Fibroblast of skin of right biceps (primary cell): Measurements from ENCODE around the gene PTPRD.
A peak's percentile ranks its signal among the peaks of the same experiment; 100 is the strongest.
"Not testable (repeated sequence)": the region's sequence is repeated elsewhere in the genome, so short reads cannot be mapped to it uniquely, and the experiment has no call there.

Experiments used
- DNase-seq: peaks from one replicate; pipeline ENCODE4 v3.0.0-alpha.2; 2013

PTPRD gene

DNA sequence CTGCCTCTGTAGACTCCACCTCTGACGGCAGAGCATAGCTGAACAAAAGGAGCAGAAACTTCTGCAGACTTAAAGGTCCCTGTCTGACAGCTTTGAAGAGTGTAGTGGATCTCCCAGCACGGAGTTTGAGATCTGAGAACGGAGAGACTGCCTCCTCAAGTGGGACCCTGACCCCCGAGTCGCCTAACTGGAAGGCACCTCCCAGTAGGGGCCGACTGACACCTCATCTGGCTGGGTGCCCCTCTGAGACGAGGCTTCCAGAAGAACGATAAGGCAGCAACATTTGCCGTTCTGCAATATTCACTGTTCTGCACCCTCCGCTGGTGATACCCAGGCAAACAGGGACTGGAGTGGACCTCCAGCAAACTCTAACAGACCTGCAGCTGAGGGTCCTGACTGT is 1186.3 kb downstream of the PTPRD start:
- DNase-seq = not testable (repeated sequence)

- no peak for DNase-seq
Observed at GRCh38 chr9:9412241-9412640, 1200.6 kb downstream of the PTPRD start.

GRCh38 chr9:9410736-9411135 is 1202.1 kb downstream of the PTPRD start:
- DNase-seq = no peak

- no peak for DNase-seq
Observed at GRCh38 chr9:9399982-9400381, 1212.8 kb downstream of the PTPRD start.

DNA sequence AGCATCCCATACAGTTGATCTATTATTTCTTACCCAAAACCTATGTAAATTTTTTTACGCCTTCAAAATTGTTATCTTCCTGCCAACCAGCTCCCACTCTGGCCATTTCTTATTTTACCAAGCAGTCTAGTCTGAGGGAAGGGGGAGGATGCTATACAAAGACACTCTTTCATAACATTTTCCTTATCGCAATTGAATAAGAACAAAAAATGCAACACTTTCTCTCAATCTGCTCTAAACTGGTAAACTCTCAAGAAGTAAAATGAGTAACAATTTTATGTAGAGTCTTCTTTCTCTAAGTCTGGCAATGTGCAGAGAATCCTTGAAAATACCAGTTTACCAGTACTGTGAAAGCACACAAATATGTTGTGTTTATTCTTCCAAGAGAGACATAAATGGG is 1216.3 kb downstream of the PTPRD start:
- no peak for DNase-seq

DNA sequence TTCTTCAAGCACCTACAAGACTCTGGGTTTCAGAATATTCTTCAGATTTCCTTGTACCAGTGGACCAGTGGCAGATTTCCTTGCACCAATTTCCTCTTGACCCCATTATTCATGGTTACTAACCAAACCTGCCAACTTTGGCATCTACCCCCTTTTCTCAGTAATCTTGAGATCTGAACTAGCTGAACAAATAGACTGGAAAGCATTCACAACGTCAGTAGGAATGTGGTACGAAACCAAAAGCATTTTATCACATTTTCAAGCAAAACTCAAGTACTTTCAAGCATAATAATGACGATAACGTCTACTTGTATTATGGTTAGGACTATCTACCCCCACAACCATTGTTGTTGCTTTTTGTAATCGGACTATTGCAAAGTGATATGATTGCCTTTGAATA is 1217.3 kb downstream of the PTPRD start:
- DNase-seq = no peak

DNA sequence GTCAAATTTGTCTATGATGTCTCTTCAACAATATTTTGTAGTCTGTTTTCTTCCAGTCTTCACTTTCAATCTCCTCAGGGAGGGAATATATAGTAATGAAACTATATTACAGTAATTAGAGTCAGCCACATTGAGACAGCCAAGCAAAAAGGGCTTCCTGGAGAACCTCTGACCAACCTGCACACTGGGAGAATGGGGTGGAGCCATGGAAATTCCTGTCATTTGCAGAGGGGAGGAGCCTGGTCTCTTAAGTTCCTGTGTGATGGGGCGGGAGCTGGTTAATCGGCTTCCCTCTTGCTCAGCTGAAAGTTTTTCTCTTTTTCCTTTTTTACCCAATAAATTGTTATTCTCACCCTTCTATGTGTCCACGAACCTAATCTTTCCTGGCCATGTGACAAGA is 1220.0 kb downstream of the PTPRD start:
- no peak for DNase-seq

- DNase-seq = no peak
Observed at GRCh38 chr9:9389904-9390303, 1222.9 kb downstream of the PTPRD start.

DNA sequence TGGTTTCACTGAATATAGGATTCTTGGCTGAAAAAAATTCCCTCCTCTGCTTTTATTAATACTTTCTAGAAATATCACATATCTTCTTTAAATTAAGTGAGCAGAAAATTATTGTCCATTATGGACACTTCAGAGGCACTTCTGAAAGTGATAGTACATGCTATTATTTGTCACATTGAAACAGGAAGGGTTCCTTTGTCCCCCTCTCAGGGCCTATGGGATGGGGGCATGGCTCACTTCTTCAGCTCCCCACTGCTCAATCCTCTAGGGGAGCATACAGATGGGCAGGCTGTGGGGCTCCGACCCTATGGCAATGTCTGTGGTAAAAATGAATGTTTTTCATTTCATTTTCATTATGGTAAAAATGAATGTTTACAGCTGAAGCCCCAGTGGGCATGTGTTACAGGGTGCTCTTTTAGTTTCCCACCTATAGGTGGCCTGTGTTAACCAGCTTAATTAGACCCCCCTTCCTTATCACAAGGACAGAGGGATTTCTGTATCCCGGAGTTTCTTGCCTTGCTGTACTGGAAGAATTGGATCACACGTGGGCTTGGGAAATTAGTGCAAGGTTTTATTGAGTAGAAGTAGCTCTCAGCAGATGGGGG is 1225.2 kb downstream of the PTPRD start:
- no peak for DNase-seq

DNA sequence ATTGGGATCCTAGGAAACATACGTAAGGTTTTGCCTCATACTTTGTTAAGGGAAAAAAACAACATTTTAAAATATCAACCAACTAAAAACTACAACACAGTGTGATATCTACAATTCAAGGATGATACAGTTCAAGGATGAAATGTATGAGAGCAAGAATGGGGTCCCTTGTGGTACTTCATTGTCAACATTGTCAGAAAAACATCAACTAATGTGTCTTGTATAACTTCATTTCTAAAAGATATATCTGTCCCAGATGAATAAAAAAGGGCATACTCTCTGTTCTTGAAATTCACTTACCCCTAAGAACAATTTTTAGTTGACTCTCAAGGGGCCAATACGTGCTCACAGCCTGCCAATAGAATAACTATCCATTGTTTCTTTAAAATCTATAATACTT is 1250.5 kb downstream of the PTPRD start:
- DNase-seq = no peak

GRCh38 chr9:9352877-9353481 is 1259.8 kb downstream of the PTPRD start:
- DNase-seq = peak; percentile 6

- DNase-seq = no peak
Observed at GRCh38 chr9:9341203-9341602, 1271.6 kb downstream of the PTPRD start.

DNA sequence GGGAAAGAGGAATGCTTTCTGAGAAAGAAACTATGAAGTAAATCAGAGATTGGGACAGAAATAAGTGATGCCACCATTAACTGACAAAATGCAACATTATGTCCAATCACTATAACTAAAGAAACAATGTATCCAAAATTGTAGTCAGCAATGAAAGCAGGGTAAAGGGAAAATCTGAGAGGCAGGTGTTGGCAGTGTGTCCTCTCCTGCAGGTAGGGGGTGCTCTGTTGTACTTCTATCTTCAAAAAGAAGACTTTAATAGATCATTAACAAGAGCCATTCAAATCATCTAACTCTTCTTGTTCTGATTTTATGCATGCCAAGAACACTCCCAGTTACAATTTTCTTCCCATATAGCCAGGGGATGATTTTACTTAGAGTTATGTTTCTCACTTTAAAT is 1275.7 kb downstream of the PTPRD start:
- DNase-seq = no peak

DNA sequence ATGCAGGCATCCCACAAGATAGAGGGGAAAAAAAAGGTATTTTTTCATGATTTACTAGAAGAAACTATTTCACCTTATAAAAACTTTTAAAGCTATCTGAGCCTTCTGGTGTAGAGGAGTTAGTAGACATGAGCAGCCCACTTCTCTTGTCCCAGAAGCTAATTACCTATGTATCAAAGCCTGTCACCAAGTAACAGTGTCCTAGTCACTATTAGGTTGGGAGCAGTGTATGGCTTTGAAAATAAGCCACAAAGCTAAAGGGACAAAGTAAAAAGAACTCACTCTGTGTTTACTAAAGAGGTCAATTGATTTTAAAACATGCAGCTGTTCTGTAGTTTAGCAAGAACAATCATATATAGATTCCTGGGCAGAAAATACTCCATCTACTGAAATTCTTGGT is 1286.1 kb downstream of the PTPRD start:
- no peak for DNase-seq

DNA sequence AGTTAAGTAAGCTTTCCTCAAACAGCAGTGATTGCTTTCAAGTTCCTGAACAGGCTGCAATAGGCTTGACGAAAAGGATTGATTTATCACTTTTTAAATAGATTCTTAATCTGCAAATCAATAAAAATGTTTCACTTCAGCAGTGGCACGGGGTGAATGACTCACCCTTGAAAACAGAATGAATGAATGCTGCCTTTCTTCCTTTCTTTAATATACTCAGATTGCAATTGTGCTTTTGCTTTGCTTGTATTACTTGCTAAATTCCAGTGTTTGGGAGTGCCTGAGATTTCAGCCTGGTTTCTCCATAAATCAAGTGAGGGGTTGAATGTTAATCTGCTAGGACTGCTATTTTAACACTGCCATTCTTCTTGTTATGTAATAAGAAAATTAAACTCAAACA is 1293.8 kb downstream of the PTPRD start:
- DNase-seq = no peak

GRCh38 chr9:9310743-9311142 is 1302.1 kb downstream of the PTPRD start:
- not testable (repeated sequence) for DNase-seq

DNA sequence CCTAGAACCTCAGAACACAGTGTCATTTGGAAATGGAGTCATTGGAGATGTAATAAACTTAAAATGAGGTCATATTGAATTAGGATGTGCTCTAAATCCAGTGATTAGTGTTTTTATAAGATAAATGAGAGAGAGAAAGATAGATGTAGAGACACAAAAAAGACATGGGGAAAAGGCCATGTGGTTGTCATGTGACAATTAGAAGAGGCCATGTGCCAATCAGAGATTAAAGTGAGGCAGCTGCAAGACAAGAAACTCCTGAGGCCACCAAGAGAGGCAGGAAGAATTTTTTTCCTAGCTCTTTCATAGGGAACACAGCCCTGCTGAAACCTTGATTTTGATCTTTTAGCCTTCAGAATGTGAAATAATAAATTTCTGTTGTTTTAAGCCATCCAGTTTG is 1307.2 kb downstream of the PTPRD start:
- no peak for DNase-seq

DNA sequence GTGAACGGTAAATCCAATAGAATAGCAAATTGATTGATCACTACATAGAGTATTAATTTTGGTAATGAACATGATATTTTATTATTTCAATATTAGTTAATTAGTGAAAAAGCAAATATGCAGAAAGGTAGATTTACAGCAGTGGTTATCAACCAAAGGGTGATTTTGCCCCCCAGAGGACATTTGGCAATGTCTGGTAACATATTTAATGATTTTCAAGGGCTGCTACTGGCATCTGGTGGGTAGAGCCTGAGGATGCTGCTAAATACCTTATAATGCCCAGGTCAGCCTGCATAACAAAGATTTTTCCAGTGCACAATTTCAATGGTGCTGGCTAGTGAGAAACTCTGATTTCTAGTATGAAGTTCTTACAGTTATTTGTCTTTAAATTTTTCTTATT is 1313.7 kb downstream of the PTPRD start:
- DNase-seq = no peak

GRCh38 chr9:9286001-9286400 is 1326.8 kb downstream of the PTPRD start:
- DNase-seq = peak; percentile 83

- no peak for DNase-seq
Observed at GRCh38 chr9:9284201-9284600, 1328.6 kb downstream of the PTPRD start.

GRCh38 chr9:9283159-9283986 is 1329.4 kb downstream of the PTPRD start:
- no peak for DNase-seq

DNA sequence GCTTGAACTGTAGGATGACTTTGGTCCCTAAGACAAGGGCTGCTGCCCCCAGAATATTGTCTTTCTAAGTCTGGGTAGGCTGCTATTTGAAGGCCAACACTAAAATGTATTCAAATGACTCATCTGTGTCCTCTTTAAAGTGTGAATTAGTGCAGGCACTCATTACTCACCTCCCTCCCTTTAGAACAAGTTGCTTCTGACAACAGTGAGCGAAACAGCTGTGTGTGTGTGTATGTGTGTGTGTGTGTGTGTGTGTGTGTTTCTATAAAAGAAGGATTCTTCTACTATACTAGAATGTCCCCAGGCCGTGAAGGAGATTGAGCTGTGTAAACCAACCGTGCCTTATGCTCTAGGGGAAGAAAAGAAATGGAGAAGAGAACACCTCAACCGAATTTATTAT is 1337.2 kb downstream of the PTPRD start:
- peak; percentile 10 for DNase-seq

DNA sequence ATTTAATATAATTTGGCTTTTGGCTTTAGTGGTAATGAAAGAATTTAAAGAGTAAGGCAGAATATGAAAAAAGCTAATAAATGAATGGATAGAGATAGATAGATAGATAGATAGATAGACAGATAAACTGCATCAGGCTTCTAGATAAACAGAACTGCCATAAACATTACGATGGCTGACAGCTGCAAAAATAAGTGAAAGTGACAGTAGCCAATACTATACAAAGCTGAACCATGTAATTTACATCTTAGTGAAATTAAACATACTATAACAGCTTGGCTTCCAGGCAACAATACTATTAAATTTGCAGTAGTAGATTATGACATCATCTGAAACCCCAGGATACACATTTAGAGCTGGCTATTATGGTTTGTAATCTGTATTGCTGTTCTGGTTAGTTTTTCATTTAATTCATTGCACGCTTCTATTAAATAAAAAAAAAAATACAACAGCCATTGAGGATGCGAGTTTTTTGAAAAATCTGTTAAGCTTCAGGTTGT is 1354.8 kb downstream of the PTPRD start:
- no peak for DNase-seq

- peak; percentile 16 for DNase-seq
Observed at GRCh38 chr9:9246726-9247125, 1366.1 kb downstream of the PTPRD start.
